ENCODE data around the gene FILIP1.
A peak's percentile ranks its signal among the peaks of the same experiment; 100 is the strongest.

The FILIP1 gene

GRCh38 chr6:75493400-75494064, at the start of gene FILIP1:
Gene FILIP1, minus strand, starts transcription at chr6:75493800. Its CDS starts 78,828 bp downstream, at chr6:75414972.
- no peak for DNase-seq (ENCODE audit: low spot score)

GRCh38 chr6:75543311-75543710, 49.7 kb upstream of the FILIP1 start:
- DNase-seq (ENCODE audit: low spot score), result no peak

GRCh38 chr6:75539136-75539535, 45.5 kb upstream of the FILIP1 start:
- DNase-seq (ENCODE audit: low spot score), result no peak

- no peak for DNase-seq (ENCODE audit: low spot score)
Measured at GRCh38 chr6:75532521-75532920, 38.9 kb upstream of the FILIP1 start.

GRCh38 chr6:75531174-75531573, 37.6 kb upstream of the FILIP1 start:
- DNase-seq (ENCODE audit: low spot score), result no peak

GRCh38 chr6:75530696-75531095, 37.1 kb upstream of the FILIP1 start:
- DNase-seq (ENCODE audit: low spot score), result no peak

- DNase-seq (ENCODE audit: low spot score), result no peak
Measured at GRCh38 chr6:75528423-75528822, 34.8 kb upstream of the FILIP1 start.

GRCh38 chr6:75526502-75527127, 33.0 kb upstream of the FILIP1 start:
- DNase-seq (ENCODE audit: low spot score), result peak; percentile 72

GRCh38 chr6:75525682-75526081, 32.1 kb upstream of the FILIP1 start:
- no peak for DNase-seq (ENCODE audit: low spot score)

GRCh38 chr6:75524322-75524972, 30.8 kb upstream of the FILIP1 start:
- DNase-seq (ENCODE audit: low spot score), result no peak

- no peak for DNase-seq (ENCODE audit: low spot score)
Measured at GRCh38 chr6:75516757-75517156, 23.2 kb upstream of the FILIP1 start.

GRCh38 chr6:75512591-75512990, 19.0 kb upstream of the FILIP1 start:
- DNase-seq (ENCODE audit: low spot score), result no peak

GRCh38 chr6:75505424-75505823, 11.8 kb upstream of the FILIP1 start:
- DNase-seq (ENCODE audit: low spot score), result no peak

- DNase-seq (ENCODE audit: low spot score), result no peak
Measured at GRCh38 chr6:75504465-75505222, 11.0 kb upstream of the FILIP1 start.

GRCh38 chr6:75503291-75503690, 9.7 kb upstream of the FILIP1 start:
- no peak for DNase-seq (ENCODE audit: low spot score)

GRCh38 chr6:75502884-75503283, 9.3 kb upstream of the FILIP1 start:
- DNase-seq (ENCODE audit: low spot score), result no peak

- DNase-seq (ENCODE audit: low spot score), result no peak
Measured at GRCh38 chr6:75501756-75502155, 8.2 kb upstream of the FILIP1 start.

GRCh38 chr6:75499640-75500039, 6.0 kb upstream of the FILIP1 start:
- DNase-seq (ENCODE audit: low spot score), result no peak

- no peak for DNase-seq (ENCODE audit: low spot score)
Measured at GRCh38 chr6:75498862-75499261, 5.3 kb upstream of the FILIP1 start.

GRCh38 chr6:75497994-75498393, 4.4 kb upstream of the FILIP1 start:
- no peak for DNase-seq (ENCODE audit: low spot score)

GRCh38 chr6:75495011-75495410, 1.4 kb upstream of the FILIP1 start:
- DNase-seq (ENCODE audit: low spot score), result no peak

- no peak for DNase-seq (ENCODE audit: low spot score)
Measured at GRCh38 chr6:75494290-75494689, 690 bp upstream of the FILIP1 start.
